GM19467 (cell line): ENCODE results near the gene RANBP10.

Experiments used
- ATAC-seq: cut with Tn5 transposase; IDR thresholded peaks from one replicate; pipeline ENCODE4 v1.9.1; 2021; ENCODE audit warnings: mild to moderate bottlenecking, moderate library complexity; ENCODE audit not compliant: unreplicated experiment

Gene RANBP10

DNA sequence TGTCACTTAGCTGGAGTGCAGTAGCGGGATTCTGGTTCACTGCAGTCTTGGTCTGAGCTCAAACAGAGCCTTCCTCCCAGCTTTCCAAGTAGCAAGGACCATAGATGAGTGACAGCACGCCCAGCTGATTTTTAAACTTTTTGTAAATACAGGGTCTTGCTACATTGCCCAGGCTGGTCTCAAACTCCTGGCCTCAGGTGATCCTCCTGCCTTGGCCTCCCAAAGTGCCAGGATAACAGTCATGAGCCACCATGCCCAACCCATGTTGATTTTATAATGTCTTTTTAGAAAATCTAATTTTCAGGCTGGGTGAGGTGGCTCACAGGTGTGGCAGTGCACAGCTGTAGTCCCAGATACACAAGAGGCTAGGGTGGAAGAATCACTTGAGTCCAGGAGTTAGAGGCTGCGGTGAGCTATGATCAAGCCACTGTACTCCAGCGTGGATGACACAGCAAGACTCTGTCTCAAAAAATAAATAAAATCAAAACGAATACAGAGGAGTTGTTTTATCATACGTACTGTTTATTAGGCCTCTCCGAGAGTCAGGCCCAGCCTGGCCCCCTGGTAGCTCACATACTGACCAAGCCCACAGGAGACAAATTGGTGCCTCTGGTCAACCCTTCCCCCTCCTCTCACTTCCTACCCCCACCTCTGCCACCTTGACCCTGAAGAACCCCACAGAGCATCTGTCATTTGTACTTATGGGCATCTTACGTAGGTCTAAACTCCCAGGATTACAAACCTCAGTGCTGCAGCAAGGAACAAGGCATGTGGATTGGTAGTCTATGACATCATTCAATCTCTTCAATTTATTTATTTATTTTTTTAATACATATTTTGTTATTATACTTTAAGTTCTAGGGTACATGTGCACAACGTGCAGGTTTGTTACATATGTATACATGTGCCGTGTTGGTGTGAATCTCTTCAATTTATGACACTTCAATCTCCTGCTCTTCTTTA is 126.1 kb downstream of the RANBP10 start:
- no peak for ATAC-seq

DNA sequence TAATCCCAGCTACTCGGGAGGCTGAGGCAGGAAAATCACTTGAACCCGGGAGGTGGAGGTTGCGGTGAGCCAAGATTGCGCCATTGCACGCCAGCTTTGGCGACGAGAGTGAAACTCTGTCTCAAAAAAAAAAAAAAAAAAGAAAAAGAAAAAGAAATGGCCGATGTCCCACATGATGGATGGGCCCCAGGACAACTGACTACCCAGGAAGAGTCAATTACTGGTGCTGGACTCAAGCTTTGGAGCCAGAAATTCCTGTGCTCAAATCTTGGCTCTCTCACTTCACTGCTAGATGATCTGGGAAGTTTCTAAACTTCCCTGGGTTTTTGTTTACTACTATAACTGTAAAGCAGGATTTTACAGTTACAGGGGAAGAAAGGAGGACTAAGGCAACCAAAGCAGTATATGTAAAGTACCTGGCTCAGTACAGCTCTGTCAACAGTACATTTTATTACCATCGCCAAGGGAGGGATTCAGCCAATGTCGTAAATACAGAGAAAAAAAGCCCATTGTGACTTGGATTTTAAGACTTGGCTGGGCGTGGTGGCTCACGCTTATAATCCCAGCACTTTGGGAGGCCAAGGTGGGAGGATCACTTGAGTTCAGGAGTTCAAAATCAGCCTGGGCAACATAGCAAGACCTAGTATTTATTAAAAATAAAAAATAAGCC is 127.9 kb downstream of the RANBP10 start:
- no peak for ATAC-seq

- ATAC-seq: no peak
These were observed 128.6 kb downstream of the RANBP10 start for GRCh38 chr16:67677712-67678111.

DNA sequence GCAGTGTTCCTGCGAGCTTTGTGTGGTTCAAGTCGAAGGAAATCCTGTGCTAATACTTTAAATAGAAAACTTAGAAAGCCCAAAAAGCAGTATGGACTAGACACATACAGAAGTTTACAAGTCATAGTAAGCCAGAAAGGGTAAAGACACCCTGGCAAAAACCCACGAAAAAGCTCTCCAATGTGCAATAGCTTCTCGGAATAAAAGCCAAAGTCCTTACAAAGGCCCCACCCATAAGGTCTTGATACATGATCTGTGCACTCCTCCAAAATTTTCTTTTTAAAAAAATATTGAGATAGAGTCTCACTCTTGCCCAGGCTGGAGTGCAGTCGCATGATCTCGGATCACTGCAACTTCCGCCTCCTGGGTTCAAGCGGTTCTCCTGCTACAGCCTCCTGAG is 129.4 kb downstream of the RANBP10 start:
- no peak for ATAC-seq

- ATAC-seq: no peak
These were observed 129.8 kb downstream of the RANBP10 start for GRCh38 chr16:67676516-67676915.

GRCh38 chr16:67675999-67676398 is 130.4 kb downstream of the RANBP10 start:
- ATAC-seq: no peak

DNA sequence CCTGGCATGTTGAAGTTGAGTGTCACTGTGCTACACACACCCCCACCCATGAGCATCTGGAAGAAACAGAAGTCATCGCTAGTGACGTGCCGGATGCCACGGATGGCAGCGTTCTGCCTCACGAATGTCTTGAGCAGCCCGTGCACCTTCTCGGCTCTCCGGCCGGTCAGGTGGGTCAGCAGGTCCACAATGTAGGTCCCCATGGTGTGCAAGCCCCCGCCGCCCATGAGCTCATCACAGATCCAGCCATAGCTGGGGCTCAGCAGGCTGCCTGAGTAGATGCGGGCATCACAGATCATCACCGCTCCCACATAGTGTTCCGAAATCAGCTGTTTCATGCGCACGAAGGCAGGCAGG is 130.8 kb downstream of the RANBP10 start:
- ATAC-seq: no peak

DNA sequence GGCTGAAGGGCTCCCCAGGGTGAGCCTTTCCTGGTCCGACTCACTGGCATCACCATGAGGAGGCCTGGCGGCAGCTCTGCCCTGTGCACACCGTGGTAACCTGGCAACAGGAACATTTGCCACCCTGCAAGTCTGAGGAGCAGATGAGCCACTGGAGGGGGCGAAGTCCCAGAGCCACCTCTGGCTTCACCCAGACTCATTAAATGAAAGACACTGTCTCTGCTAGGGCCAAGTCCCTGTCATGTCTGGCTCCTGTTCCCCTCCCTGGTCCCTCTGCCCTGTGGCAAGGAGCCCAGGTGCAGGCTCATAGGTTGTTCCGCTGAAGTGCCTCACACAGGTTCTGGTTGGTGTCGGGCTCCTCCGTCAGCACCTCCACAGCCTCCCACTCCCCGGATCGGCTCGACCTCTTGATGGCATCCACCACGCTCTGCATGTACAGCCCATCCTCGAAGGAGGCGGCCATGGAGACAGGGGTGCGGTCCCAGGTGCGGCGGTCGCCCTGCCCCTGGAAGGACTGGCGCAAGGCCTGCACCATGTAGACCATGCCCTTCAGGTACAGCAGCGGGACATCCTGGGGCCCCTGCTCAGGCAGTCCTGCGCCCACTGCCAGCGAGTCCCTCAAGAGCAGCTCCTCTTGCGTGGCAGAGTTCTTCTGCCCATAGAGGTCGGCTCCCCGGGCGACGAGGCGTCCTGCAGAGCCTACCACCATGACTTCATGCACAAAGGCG is 131.3 kb downstream of the RANBP10 start:
- ATAC-seq: no peak

- no peak for ATAC-seq
These were observed 132.4 kb downstream of the RANBP10 start for GRCh38 chr16:67673712-67674580.
